Neural cell (in vitro differentiated cells): ENCODE results near the gene IRF2BP2. TPM values are rescaled to one million over a fixed set of nuclear protein-coding genes. Genes with fewer than 3 reads are reported as not detected.

Source experiments
- H2AFZ ChIP-seq: fragments of 200-600, 300-800 bp; sonication (generic), shearing (Covaris generic); 2 replicates; pipeline ENCODE4 v1.6.0; 2014; ENCODE audit warnings: low read depth, mild to moderate bottlenecking, antibody characterized with exemption, low read length, moderate library complexity
- H3F3A ChIP-seq: fragments of 200-600 bp; shearing (Covaris generic); 2 replicates; pipeline ENCODE4 v1.6.1; 2016; ENCODE audit warnings: mild to moderate bottlenecking, moderate library complexity, mixed read lengths, antibody characterized with exemption, low read length; ENCODE audit not compliant: insufficient read depth, poor library complexity, severe bottlenecking
- H3K27ac ChIP-seq: fragments of 200-600, 300-800 bp; sonication (generic), shearing (Covaris generic); 2 replicates; pipeline ENCODE4 v1.5.1; 2014; ENCODE audit warnings: mild to moderate bottlenecking, low read length, moderate library complexity
- H3K27me3 ChIP-seq: fragments of 300-800, 200-600 bp; sonication (generic), shearing (Covaris generic); 2 replicates; pipeline ENCODE4 v1.6.0; 2014; ENCODE audit warnings: mild to moderate bottlenecking, low read depth, low read length, moderate library complexity; ENCODE audit not compliant: insufficient read depth
- H3K36me3 ChIP-seq: fragments of 300-800, 200-600 bp; sonication (generic), shearing (Covaris generic); 2 replicates; pipeline ENCODE4 v1.5.1; 2014; ENCODE audit warnings: mild to moderate bottlenecking, antibody characterized with exemption, low read length, moderate library complexity; ENCODE audit not compliant: insufficient read depth
- H3K4me2 ChIP-seq: fragments of 300-800, 200-600 bp; sonication (generic), shearing (Covaris generic); 2 replicates; pipeline ENCODE4 v1.6.0; 2014; ENCODE audit warnings: mild to moderate bottlenecking, low read length
- H3K4me3 ChIP-seq: fragments of 300-800, 200-600 bp; sonication (generic), shearing (Covaris generic); 2 replicates; pipeline ENCODE4 v1.5.1; 2014; ENCODE audit warnings: mild to moderate bottlenecking, low read length, moderate library complexity
- H3K79me2 ChIP-seq: fragments of 200-600 bp; shearing (Covaris generic); replicated peaks from 2 replicates; pipeline ENCODE4 v1.6.0; 2014; ENCODE audit warnings: mild to moderate bottlenecking, low read length, moderate library complexity; ENCODE audit not compliant: insufficient read depth
- H3K9ac ChIP-seq: fragments of 300-800, 200-600 bp; sonication (generic), shearing (Covaris generic); 2 replicates; pipeline ENCODE4 v1.6.1; 2016; ENCODE audit warnings: mild to moderate bottlenecking, low read length, mixed read lengths
- H3K9me2 ChIP-seq: fragments of 200-600 bp; shearing (Covaris generic); 2 replicates; pipeline ENCODE4 v1.6.1; 2016; ENCODE audit warnings: mild to moderate bottlenecking, low read length, mixed read lengths; ENCODE audit not compliant: insufficient read depth
- H3K9me3 ChIP-seq: fragments of 200-600, 300-800 bp; sonication (generic), shearing (Covaris generic); 2 replicates; pipeline ENCODE4 v1.6.1; 2016; ENCODE audit warnings: mild to moderate bottlenecking, mixed run types, low read length, moderate library complexity, mixed read lengths
- H4K20me1 ChIP-seq: fragments of 200-600 bp; shearing (Covaris generic); 2 replicates; pipeline ENCODE4 v1.6.1; 2016; ENCODE audit warnings: mild to moderate bottlenecking, mixed run types; ENCODE audit not compliant: insufficient read depth
- CTCF ChIP-seq: fragments of 450-650 bp; IDR thresholded peaks from 2 replicates; pipeline ENCODE4 v1.5.1; 2014; ENCODE audit warnings: antibody characterized with exemption, mild to moderate bottlenecking, moderate library complexity; ENCODE audit not compliant: poor library complexity, severe bottlenecking
- EP300 ChIP-seq: fragments of 450-650 bp; conservative IDR thresholded peaks from 2 replicates; pipeline ENCODE4 v1.6.1; 2014; ENCODE audit warnings: antibody characterized with exemption, mild to moderate bottlenecking, moderate library complexity; ENCODE audit not compliant: poor library complexity, severe bottlenecking
- EZH2 ChIP-seq: fragments of 200-600, 300-800 bp; shearing (Covaris generic), sonication (generic); IDR thresholded peaks from 2 replicates; pipeline ENCODE4 v1.6.1; 2014; ENCODE audit warnings: antibody characterized with exemption, low read length, borderline replicate concordance, mild to moderate bottlenecking; ENCODE audit not compliant: insufficient read depth, poor library complexity, severe bottlenecking
- MXI1 ChIP-seq: fragments of 450-650 bp; conservative IDR thresholded peaks from 2 replicates; pipeline ENCODE4 v1.6.1; 2014; ENCODE audit warnings: antibody characterized with exemption, mild to moderate bottlenecking; ENCODE audit not compliant: poor library complexity, severe bottlenecking
- POLR2AphosphoS5 ChIP-seq: IDR thresholded peaks from 2 replicates; pipeline ENCODE4 v1.6.1; 2012
- RAD21 ChIP-seq: fragments of 450-650 bp; conservative IDR thresholded peaks from 2 replicates; pipeline ENCODE4 v1.6.1; 2014; ENCODE audit warnings: antibody characterized with exemption, mild to moderate bottlenecking, moderate library complexity
- REST ChIP-seq: IDR thresholded peaks from 2 replicates; pipeline ENCODE4 v1.6.1; 2012; ENCODE audit warnings: borderline replicate concordance
- SMC3 ChIP-seq: fragments of 450-650 bp; conservative IDR thresholded peaks from 2 replicates; pipeline ENCODE4 v1.6.1; 2014; ENCODE audit warnings: antibody characterized with exemption, mild to moderate bottlenecking, moderate library complexity; ENCODE audit not compliant: poor library complexity
- TAF1 ChIP-seq: IDR thresholded peaks from 2 replicates; pipeline ENCODE4 v1.6.1; 2012; ENCODE audit warnings: low read depth
- polyA plus RNA-seq: library from polyadenylated mRNA; depleted of rRNA; stranded (reverse); fragments of >200 nt; gene quantifications from 2 replicates; pipeline ENCODE4 v1.2.3, GENCODE V29; 2014

The IRF2BP2 gene
- polyA plus RNA-seq, 1 donor from 2014 or later: 56.9 TPM

- Histone ChIP-seq H3K9me3 (no peaks in the 10 kb centered on the region), H3K4me2 (no peak overlapping the region), H3K79me2 (no peaks in the 10 kb centered on the region), H3K9me2 (no peaks in the 10 kb centered on the region), H3K27me3 (no peaks in the 10 kb centered on the region), H3K36me3 (no peaks in the 10 kb centered on the region), H3K27ac (no peak overlapping the region), H3K4me3 (no peak overlapping the region), H4K20me1 (no peaks in the 10 kb centered on the region), H2AFZ (no peak overlapping the region), H3K9ac (no peak overlapping the region), H3F3A (no peaks in the 10 kb centered on the region)
- no peak for TF ChIP-seq SMC3
- no peak for TF ChIP-seq TAF1
- TF ChIP-seq POLR2AphosphoS5: no peak
Measured at GRCh38 chr1:234634387-234634786, 24.4 kb upstream of the IRF2BP2 start.

- no peak for TF ChIP-seq POLR2AphosphoS5
- no peak for TF ChIP-seq EP300
- no peak for TF ChIP-seq REST
- TF ChIP-seq MXI1: no peak
- no peak for TF ChIP-seq SMC3
- no peak for TF ChIP-seq TAF1
- TF ChIP-seq CTCF: no peak
- TF ChIP-seq EZH2: no peak
- TF ChIP-seq RAD21: no peak
- Histone ChIP-seq H3K36me3 (no peaks in the 10 kb centered on the region), H3F3A (no peaks in the 10 kb centered on the region), H3K27ac (no peak overlapping the region), H3K9me3 (no peaks in the 10 kb centered on the region), H4K20me1 (no peaks in the 10 kb centered on the region), H3K4me2 (no peak overlapping the region), H3K4me3 (no peak overlapping the region), H3K27me3 (no peaks in the 10 kb centered on the region), H3K9ac (no peak overlapping the region), H3K79me2 (no peaks in the 10 kb centered on the region), H3K9me2 (no peaks in the 10 kb centered on the region), H2AFZ (no peak overlapping the region)
Measured at GRCh38 chr1:234633246-234634003, 23.4 kb upstream of the IRF2BP2 start.
